Measurements from ENCODE around the gene SVEP1.

SVEP1 gene

GRCh38 chr9:110328763-110329162 lies 250.8 kb downstream of the SVEP1 start:
- ATAC-seq, result no peak
- TF ChIP-seq ZFP3 (CRISPR knock-in tag; IDR thresholded peaks at IDR 0.05), result no peak
- TF ChIP-seq ZNF8 (CRISPR knock-in tag; IDR thresholded peaks at IDR 0.05), result no peak
- TF ChIP-seq ESRRG (CRISPR knock-in tag; IDR thresholded peaks at IDR 0.05), result no peak
- TF ChIP-seq ARNTL (CRISPR knock-in tag; IDR thresholded peaks at IDR 0.05; ENCODE audit: borderline replicate concordance, low read depth), result no peak

- ATAC-seq, result no peak
Measured at GRCh38 chr9:110327716-110328115, 251.8 kb downstream of the SVEP1 start.

GRCh38 chr9:110323818-110324217 lies 255.7 kb downstream of the SVEP1 start:
- no peak for TF ChIP-seq ZNF70 (CRISPR knock-in tag; IDR thresholded peaks at IDR 0.05)
- no peak for TF ChIP-seq ZFP3 (CRISPR knock-in tag; IDR thresholded peaks at IDR 0.05)
- no peak for TF ChIP-seq TCF4 (CRISPR knock-in tag; IDR thresholded peaks at IDR 0.05; ENCODE audit: borderline replicate concordance)
- TF ChIP-seq CREB5 (CRISPR knock-in tag; IDR thresholded peaks at IDR 0.05; ENCODE audit: low read depth), result no peak
- no peak for TF ChIP-seq TSHZ2 (CRISPR knock-in tag; IDR thresholded peaks at IDR 0.05)
- no peak for TF ChIP-seq ZNF565 (CRISPR knock-in tag; conservative IDR thresholded peaks at IDR 0.05; ENCODE audit: low read depth)
- no peak for TF ChIP-seq PATZ1 (CRISPR knock-in tag; IDR thresholded peaks at IDR 0.05; ENCODE audit: borderline replicate concordance)
- no peak for TF ChIP-seq ESRRG (CRISPR knock-in tag; IDR thresholded peaks at IDR 0.05)
- no peak for TF ChIP-seq ZFP30 (CRISPR knock-in tag; IDR thresholded peaks at IDR 0.05)
- TF ChIP-seq TOX (CRISPR knock-in tag; IDR thresholded peaks at IDR 0.05; ENCODE audit: borderline replicate concordance), result no peak
- no peak for TF ChIP-seq ZNF8 (CRISPR knock-in tag; IDR thresholded peaks at IDR 0.05)
- TF ChIP-seq CSRNP3 (CRISPR knock-in tag; IDR thresholded peaks at IDR 0.05), result no peak
- TF ChIP-seq ARNTL (CRISPR knock-in tag; IDR thresholded peaks at IDR 0.05; ENCODE audit: borderline replicate concordance, low read depth), result no peak
- TF ChIP-seq RARB (CRISPR knock-in tag; IDR thresholded peaks at IDR 0.05), result no peak
- TF ChIP-seq POU6F1 (CRISPR knock-in tag; IDR thresholded peaks at IDR 0.05; ENCODE audit: borderline replicate concordance, low read depth), result no peak
- TF ChIP-seq SNAI2 (CRISPR knock-in tag; IDR thresholded peaks at IDR 0.05), result no peak
- ATAC-seq, result no peak

More at GRCh38 chr9:110327716-110328115, 251.8 kb downstream of the SVEP1 start:
- TF ChIP-seq PATZ1 (CRISPR knock-in tag; IDR thresholded peaks at IDR 0.05; ENCODE audit: borderline replicate concordance), result no peak
- no peak for TF ChIP-seq ISL1 (CRISPR knock-in tag; IDR thresholded peaks at IDR 0.05)

All from SK-N-SH treated with all-trans-retinoic acid at 6 μM for 48 hours (cell line).